Vagina (tissue), 2 donors: ENCODE results near the gene MDN1. TPM values are rescaled to one million over a fixed set of nuclear protein-coding genes. Genes with fewer than 3 reads are reported as not detected.

Source experiments
- DNase-seq, 2 donors: peaks; one replicate each; pipeline ENCODE4 v3.0.0-alpha.2; 2017; ENCODE audit errors: extremely low spot score in 2 of 2
- H3K27ac ChIP-seq: fragments of 200-600 bp; sonication (generic); one replicate; pipeline ENCODE4 v1.5.1; 2019
- H3K27me3 ChIP-seq: fragments of 200-600 bp; sonication (generic); one replicate; pipeline ENCODE4 v1.5.1; 2019
- H3K36me3 ChIP-seq, 2 donors: fragments of 200-600 bp; sonication (generic); one replicate each; pipeline ENCODE4 v1.5.1; 2017 to 2019
- H3K4me1 ChIP-seq: fragments of 200-600 bp; sonication (generic); one replicate; pipeline ENCODE4 v1.5.1; 2019
- H3K4me3 ChIP-seq, 2 donors: fragments of 200-600 bp; sonication (generic); 1 replicate in 1 of 2; 2 replicates in 1 of 2; pipeline ENCODE4 v1.5.1; 2016 to 2019
- H3K9me3 ChIP-seq: fragments of 200-600 bp; sonication (generic); one replicate; pipeline ENCODE4 v1.5.1; 2019
- CTCF ChIP-seq, 3 experiments: fragments of 450-650 bp in 2 of 3; fragments of 200-600 bp in 1 of 3; sonication (generic) in 1 of 3; IDR thresholded peaks; one replicate each; pipeline ENCODE4 v1.5.1; 2017 to 2019; ENCODE audit warnings: antibody characterized with exemption in 3 of 3, mild to moderate bottlenecking in 2 of 3, moderate library complexity in 2 of 3
- POLR2A ChIP-seq, 2 donors: fragments of 450-650 bp; IDR thresholded peaks; one replicate each; pipeline ENCODE4 v1.6.1; 2017; ENCODE audit warnings: antibody characterized with exemption in 2 of 2, mild to moderate bottlenecking in 2 of 2, moderate library complexity in 2 of 2
- POLR2AphosphoS5 ChIP-seq, 2 donors: sonication (generic); formaldehyde crosslinking; IDR thresholded peaks; one replicate each; pipeline ENCODE4 v1.9.0; 2017; ENCODE audit warnings: antibody characterized with exemption in 2 of 2, mild to moderate bottlenecking in 2 of 2, low read depth in 1 of 2; ENCODE audit not compliant: insufficient read depth in 1 of 2
- intact Hi-C: fragments of 100-400 bp; cut with DNase I; formaldehyde crosslinking; loops from one replicate; pipeline ENCODE4 v1.15.1; 2023
- total RNA-seq: library from RNA; depleted of rRNA; stranded (reverse); fragments of >200 nt; gene quantifications from one replicate; pipeline ENCODE4 v1.2.3, GENCODE V29; 2016

The MDN1 gene
- total RNA-seq, 1 donor from 2014 or later = 23.8 TPM

- TF ChIP-seq CTCF (IDR thresholded peaks at IDR 0.05) (no peak), POLR2A (IDR thresholded peaks at IDR 0.05) (no peak), POLR2AphosphoS5 (IDR thresholded peaks at IDR 0.05; ENCODE audit: insufficient read depth in 1 of 2, low read depth in 1 of 2) (no peak)
- Histone ChIP-seq H3K27me3 (no peaks in the 10 kb centered on the region), H3K27ac (no peak overlapping the region), H3K9me3 (no peaks in the 10 kb centered on the region), H3K36me3 (no peaks in the 10 kb centered on the region), H3K4me3 (no peak overlapping the region), H3K4me1 (no peaks in the 10 kb centered on the region)
- intact Hi-C loops = no loop called here
- DNase-seq = no peak
Observed at GRCh38 chr6:89602166-89602565, 217.4 kb downstream of the MDN1 start.

- Histone ChIP-seq H3K27me3 (no peaks in the 10 kb centered on the region), H3K36me3 (no peaks in the 10 kb centered on the region), H3K9me3 (no peaks in the 10 kb centered on the region), H3K4me1 (no peaks in the 10 kb centered on the region), H3K4me3 (no peak overlapping the region), H3K27ac (no peak overlapping the region)
- intact Hi-C loops = no loop called here
- TF ChIP-seq CTCF (IDR thresholded peaks at IDR 0.05) (no peak), POLR2A (IDR thresholded peaks at IDR 0.05) (no peak), POLR2AphosphoS5 (IDR thresholded peaks at IDR 0.05; ENCODE audit: insufficient read depth in 1 of 2, low read depth in 1 of 2) (no peak)
- DNase-seq = no peak
Observed at GRCh38 chr6:89599727-89600126, 219.9 kb downstream of the MDN1 start.

DNA sequence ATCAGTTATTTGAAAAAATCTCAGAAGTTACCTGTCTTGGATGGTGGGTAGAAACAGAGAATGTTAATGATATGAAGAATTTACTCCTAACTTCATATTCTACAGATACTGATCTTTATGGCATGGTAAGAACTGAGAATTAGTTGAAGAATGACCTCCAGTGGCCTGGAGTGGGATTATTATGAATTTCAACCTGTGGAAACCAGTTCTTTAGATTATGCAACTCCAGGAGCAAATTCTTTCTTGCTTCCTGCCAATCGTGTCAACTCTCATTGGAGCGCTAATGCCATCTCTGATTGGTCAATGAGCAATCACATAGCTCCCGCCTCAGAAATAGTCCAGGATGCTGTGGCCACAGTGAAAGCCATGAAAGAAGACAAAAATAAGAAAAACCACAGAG lies 221.6 kb downstream of the MDN1 start:
- TF ChIP-seq POLR2A (IDR thresholded peaks at IDR 0.05) = no peak
- no peak for TF ChIP-seq POLR2AphosphoS5 (IDR thresholded peaks at IDR 0.05; ENCODE audit: insufficient read depth in 1 of 2, low read depth in 1 of 2)
- no peak for TF ChIP-seq CTCF (IDR thresholded peaks at IDR 0.05)
- H3K27ac ChIP-seq = no peak overlapping the region
- no peaks in the 10 kb centered on the region for H3K36me3 ChIP-seq
- H3K9me3 ChIP-seq = no peaks in the 10 kb centered on the region
- DNase-seq = no peak
- no peaks in the 10 kb centered on the region for H3K4me1 ChIP-seq
- no peaks in the 10 kb centered on the region for H3K27me3 ChIP-seq
- intact Hi-C loops = no loop called here
- H3K4me3 ChIP-seq = no peak overlapping the region

- H3K27me3 ChIP-seq = no peaks in the 10 kb centered on the region
- no peaks in the 10 kb centered on the region for H3K4me1 ChIP-seq
- H3K36me3 ChIP-seq = no peaks in the 10 kb centered on the region
- no peak for DNase-seq
- H3K27ac ChIP-seq = no peak overlapping the region
- intact Hi-C loops = no loop called here
- no peaks in the 10 kb centered on the region for H3K9me3 ChIP-seq
- TF ChIP-seq POLR2AphosphoS5 (IDR thresholded peaks at IDR 0.05; ENCODE audit: insufficient read depth in 1 of 2, low read depth in 1 of 2) (no peak), POLR2A (IDR thresholded peaks at IDR 0.05) (no peak), CTCF (IDR thresholded peaks at IDR 0.05) (no peak)
- H3K4me3 ChIP-seq = no peak overlapping the region
Observed at GRCh38 chr6:89597372-89597771, 222.2 kb downstream of the MDN1 start.

GRCh38 chr6:89596484-89596883 lies 223.1 kb downstream of the MDN1 start:
- no peak for DNase-seq
- H3K27me3 ChIP-seq = no peaks in the 10 kb centered on the region
- TF ChIP-seq POLR2AphosphoS5 (IDR thresholded peaks at IDR 0.05; ENCODE audit: insufficient read depth in 1 of 2, low read depth in 1 of 2) (no peak), CTCF (IDR thresholded peaks at IDR 0.05) (no peak), POLR2A (IDR thresholded peaks at IDR 0.05) (no peak)
- intact Hi-C loops = no loop called here
- H3K27ac ChIP-seq = no peak overlapping the region
- no peaks in the 10 kb centered on the region for H3K9me3 ChIP-seq
- no peaks in the 10 kb centered on the region for H3K4me1 ChIP-seq
- H3K4me3 ChIP-seq = no peak overlapping the region
- no peaks in the 10 kb centered on the region for H3K36me3 ChIP-seq
